GM13976 (cell line): Measurements from ENCODE around the gene SPATA31A7.
"Not testable (repeated sequence)": the region's sequence is repeated elsewhere in the genome, so short reads cannot be mapped to it uniquely, and the experiment has no call there.

Experiments used
- DNase-seq: peaks from one replicate; pipeline ENCODE4 v3.0.0; 2012; ENCODE audit warnings: low spot score
- in situ Hi-C: fragments of 300-500 bp; cut with MboI; formaldehyde crosslinking; loops from one replicate; pipeline ENCODE4 v1.12.0; 2022; ENCODE audit warnings: low sequenced_read_pairs, mixed read lengths, inconsistent platforms; ENCODE audit not compliant: unreplicated experiment

Gene SPATA31A7

GRCh38 chr9:61189736-61190135 lies at the start of gene SPATA31A7:
Gene SPATA31A7 (plus strand): TSS chr9:61190036. CDS start chr9:61190065, 29 bp downstream.
- DNase-seq, in situ Hi-C loops: not testable (repeated sequence)

GRCh38 chr9:61226438-61226837 lies 36.6 kb downstream of the SPATA31A7 start:
- in situ Hi-C loops, DNase-seq: not testable (repeated sequence)
